Upper lobe of left lung (tissue), 4 donors: ENCODE measurements around the gene KANTR.

Source experiments
- CTCF ChIP-seq, 6 experiments: fragments of 450-650 bp in 4 of 6; fragments of 200-600 bp in 2 of 6; sonication (generic) in 2 of 6; IDR thresholded peaks; one replicate each; pipeline ENCODE4 v1.5.1; 2016 to 2019; ENCODE audit warnings: antibody characterized with exemption in 6 of 6
- POLR2A ChIP-seq, 4 donors: fragments of 450-650 bp; IDR thresholded peaks; one replicate each; pipeline ENCODE4 v1.5.1; 2016 to 2017; ENCODE audit warnings: antibody characterized with exemption in 4 of 4, mild to moderate bottlenecking in 2 of 4
- POLR2AphosphoS5 ChIP-seq, 2 donors: sonication (generic); formaldehyde crosslinking; IDR thresholded peaks; one replicate each; pipeline ENCODE4 v1.5.1; 2017; ENCODE audit warnings: antibody characterized with exemption in 2 of 2

GRCh38 chrX:53077207-53078197 is 16.4 kb upstream of the KANTR start:
- TF ChIP-seq POLR2A (IDR thresholded peaks at IDR 0.05) = no peak
- no peak for TF ChIP-seq POLR2AphosphoS5 (IDR thresholded peaks at IDR 0.05)
- no peak for TF ChIP-seq CTCF (IDR thresholded peaks at IDR 0.05)
